ENCODE results near the gene TBL2.
"Not testable (repeated sequence)": the region's sequence is repeated elsewhere in the genome, so short reads cannot be mapped to it uniquely, and the experiment has no call there.

Gene TBL2

GRCh38 chr7:73596191-73597065 lies 18.0 kb upstream of the TBL2 start:
- no peak for DNase-seq (ENCODE audit: low spot score)
- in situ Hi-C loops (cut with MboI; ENCODE audit: low pct_unique_long_range_greater_than_20kb, low sequenced_read_pairs, unreplicated experiment), result no loop called here
- TF ChIP-seq, protein P1, sequence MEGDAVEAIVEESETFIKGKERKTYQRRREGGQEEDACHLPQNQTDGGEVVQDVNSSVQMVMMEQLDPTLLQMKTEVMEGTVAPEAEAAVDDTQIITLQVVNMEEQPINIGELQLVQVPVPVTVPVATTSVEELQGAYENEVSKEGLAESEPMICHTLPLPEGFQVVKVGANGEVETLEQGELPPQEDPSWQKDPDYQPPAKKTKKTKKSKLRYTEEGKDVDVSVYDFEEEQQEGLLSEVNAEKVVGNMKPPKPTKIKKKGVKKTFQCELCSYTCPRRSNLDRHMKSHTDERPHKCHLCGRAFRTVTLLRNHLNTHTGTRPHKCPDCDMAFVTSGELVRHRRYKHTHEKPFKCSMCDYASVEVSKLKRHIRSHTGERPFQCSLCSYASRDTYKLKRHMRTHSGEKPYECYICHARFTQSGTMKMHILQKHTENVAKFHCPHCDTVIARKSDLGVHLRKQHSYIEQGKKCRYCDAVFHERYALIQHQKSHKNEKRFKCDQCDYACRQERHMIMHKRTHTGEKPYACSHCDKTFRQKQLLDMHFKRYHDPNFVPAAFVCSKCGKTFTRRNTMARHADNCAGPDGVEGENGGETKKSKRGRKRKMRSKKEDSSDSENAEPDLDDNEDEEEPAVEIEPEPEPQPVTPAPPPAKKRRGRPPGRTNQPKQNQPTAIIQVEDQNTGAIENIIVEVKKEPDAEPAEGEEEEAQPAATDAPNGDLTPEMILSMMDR (IDR thresholded peaks at IDR 0.05; ENCODE audit: extremely low read depth, insufficient read depth, missing control alignments), result no peak

GRCh38 chr7:73595358-73595757 lies 17.0 kb upstream of the TBL2 start:
- DNase-seq (ENCODE audit: low spot score), result no peak
- TF ChIP-seq, protein P1 (IDR thresholded peaks at IDR 0.05; ENCODE audit: extremely low read depth, insufficient read depth, missing control alignments), result no peak
- in situ Hi-C loops (cut with MboI; ENCODE audit: low pct_unique_long_range_greater_than_20kb, low sequenced_read_pairs, unreplicated experiment), result no loop called here

DNA sequence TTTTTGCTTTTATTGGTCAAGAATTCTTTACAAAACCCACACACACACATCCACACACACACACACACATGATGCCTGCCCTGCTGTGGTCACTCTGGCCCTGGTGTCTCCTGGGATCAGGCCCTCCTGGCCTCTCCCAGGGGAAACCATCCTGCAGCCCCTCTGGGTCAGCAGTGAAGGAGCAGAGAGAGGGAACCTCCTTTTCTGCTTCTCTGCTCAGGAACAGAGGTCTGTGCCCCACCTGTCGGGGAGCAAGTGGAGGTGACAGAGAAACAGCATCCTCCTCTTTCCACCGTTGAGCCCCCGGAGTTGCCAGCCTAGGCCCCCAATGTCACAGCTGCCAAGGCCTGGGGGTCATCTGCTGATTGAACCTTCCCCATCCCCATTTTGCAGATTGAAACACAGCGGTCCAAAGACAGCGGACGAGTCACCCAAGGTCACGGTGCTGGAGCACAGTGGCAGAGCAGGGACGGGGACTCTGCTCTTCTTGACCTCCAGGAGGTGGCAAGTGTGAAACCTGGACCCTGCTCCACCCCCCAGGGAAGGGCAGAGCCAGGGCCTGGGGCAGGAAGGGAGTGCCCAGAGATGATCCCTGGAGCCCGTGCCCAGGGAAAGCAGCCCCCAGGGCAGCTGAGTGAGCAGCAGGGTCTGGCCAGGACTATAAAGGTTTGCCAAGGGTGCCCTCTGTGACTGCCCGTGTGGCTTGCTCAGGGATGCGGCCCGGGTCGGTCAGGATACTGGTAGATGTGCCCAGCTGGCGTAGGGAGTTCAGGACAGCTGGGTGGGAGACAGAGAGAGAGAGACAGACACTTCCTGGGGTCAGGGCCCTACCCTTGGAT lies 15.0 kb upstream of the TBL2 start:
- DNase-seq (ENCODE audit: low spot score), result no peak
- TF ChIP-seq, protein P1 (IDR thresholded peaks at IDR 0.05; ENCODE audit: extremely low read depth, insufficient read depth, missing control alignments), result no peak
- in situ Hi-C loops (cut with MboI; ENCODE audit: low pct_unique_long_range_greater_than_20kb, low sequenced_read_pairs, unreplicated experiment), result no loop called here

DNA sequence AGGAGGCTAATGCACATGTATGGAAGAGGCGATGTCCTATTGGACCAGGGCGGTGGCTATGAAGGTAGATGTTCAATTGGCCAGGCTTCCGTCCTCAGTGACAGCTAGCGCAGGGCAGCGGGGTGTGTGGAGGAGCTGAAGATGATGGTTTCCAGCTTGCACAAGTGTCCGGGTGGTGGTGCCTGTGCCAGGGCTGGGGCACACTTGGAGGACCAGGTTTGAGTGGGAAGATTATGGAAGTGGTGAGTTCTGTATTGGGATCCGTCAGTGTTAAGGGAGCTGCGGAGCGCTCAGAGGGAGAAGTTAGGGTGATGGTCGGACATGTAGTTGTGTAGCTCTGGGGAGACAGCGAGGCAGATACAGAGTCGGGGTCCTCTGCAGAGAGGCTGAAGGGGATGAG lies 8.5 kb upstream of the TBL2 start:
- in situ Hi-C loops (cut with MboI; ENCODE audit: low pct_unique_long_range_greater_than_20kb, low sequenced_read_pairs, unreplicated experiment), result no loop called here
- TF ChIP-seq, protein P1 (IDR thresholded peaks at IDR 0.05; ENCODE audit: extremely low read depth, insufficient read depth, missing control alignments), result no peak
- DNase-seq (ENCODE audit: low spot score), result no peak

GRCh38 chr7:73585196-73585595 lies 6.8 kb upstream of the TBL2 start:
- in situ Hi-C loops (cut with MboI; ENCODE audit: low pct_unique_long_range_greater_than_20kb, low sequenced_read_pairs, unreplicated experiment), result no loop called here
- no peak for DNase-seq (ENCODE audit: low spot score)
- TF ChIP-seq, protein P1 (IDR thresholded peaks at IDR 0.05; ENCODE audit: extremely low read depth, insufficient read depth, missing control alignments), result no peak

DNA sequence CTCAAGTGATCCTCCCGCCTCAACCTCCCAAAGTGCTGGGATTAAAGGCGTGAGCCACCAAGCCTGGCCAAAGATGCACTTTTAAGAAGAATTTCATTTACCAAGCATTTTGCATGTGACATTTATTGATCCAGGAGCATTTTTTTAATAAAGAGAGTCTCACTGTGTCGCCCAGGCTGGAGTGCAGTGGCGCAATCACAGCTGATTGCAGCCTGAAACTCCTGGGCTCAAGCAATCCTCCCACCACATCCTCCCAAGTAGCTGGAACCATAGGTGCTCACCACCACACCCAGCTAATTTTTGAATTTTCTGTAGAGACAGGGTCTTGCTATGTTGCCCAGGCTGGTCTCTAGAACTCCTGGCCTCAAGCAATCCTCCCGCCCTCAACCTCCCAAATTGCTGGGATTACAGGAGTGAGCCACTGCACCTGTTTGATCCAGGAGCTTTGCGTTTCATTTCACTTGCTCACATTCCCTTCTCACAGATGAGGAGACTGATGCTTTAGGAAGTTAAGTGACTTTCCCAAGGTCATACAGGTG lies 4.4 kb upstream of the TBL2 start:
- in situ Hi-C loops (cut with MboI; ENCODE audit: low pct_unique_long_range_greater_than_20kb, low sequenced_read_pairs, unreplicated experiment), result no loop called here
- DNase-seq (ENCODE audit: low spot score), result no peak
- TF ChIP-seq, protein P1 (IDR thresholded peaks at IDR 0.05; ENCODE audit: extremely low read depth, insufficient read depth, missing control alignments), result no peak

DNA sequence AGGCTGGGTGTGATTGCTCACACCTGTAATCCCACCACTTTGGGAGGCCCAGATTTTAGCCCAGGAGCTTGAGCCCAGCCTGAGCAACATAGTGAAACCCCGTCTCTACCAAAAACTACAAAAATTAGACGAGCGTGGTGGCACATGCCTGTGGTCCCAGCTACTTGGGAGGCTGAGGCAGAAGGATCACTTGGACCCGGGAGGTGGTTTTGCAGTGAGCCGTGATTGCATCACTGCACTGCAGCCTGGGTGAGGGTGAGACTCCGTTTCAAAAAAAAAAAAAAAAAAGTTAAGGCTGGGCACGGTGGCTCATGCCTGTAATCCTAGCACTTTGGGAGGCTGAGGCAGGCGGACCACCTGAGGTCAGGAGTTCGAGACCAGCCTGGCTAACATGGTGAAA lies 2.6 kb upstream of the TBL2 start:
- DNase-seq (ENCODE audit: low spot score); in situ Hi-C loops (cut with MboI; ENCODE audit: low pct_unique_long_range_greater_than_20kb, low sequenced_read_pairs, unreplicated experiment): not testable (repeated sequence)

Data from GM13977 (cell line).